SK-N-SH treated with all-trans-retinoic acid at 6 μM for 48 hours (cell line): ENCODE measurements around the gene PHF19.

Experiments used
- ATAC-seq: fragments of 200-7000 bp; cut with Tn5 transposase; 3 replicates; pipeline ENCODE4 v1.9.1; 2020; ENCODE audit warnings: mild to moderate bottlenecking, moderate library complexity
- CSDC2 ChIP-seq: fragments of 250-450 bp; sonication (Bioruptor Pico); IDR thresholded peaks from 2 replicates; pipeline ENCODE4 v1.5.0; 2020; ENCODE audit warnings: mild to moderate bottlenecking, moderate library complexity
- TCF4 ChIP-seq: fragments of 250-450 bp; sonication (Bioruptor Pico); IDR thresholded peaks from 2 replicates; pipeline ENCODE4 v1.8.0; 2021; ENCODE audit warnings: mild to moderate bottlenecking, moderate library complexity, borderline replicate concordance
- ZFP30 ChIP-seq: fragments of 450-650 bp; formaldehyde crosslinking; IDR thresholded peaks from 2 replicates; pipeline ENCODE4 v1.5.0; 2022; ENCODE audit warnings: mild to moderate bottlenecking, moderate library complexity

PHF19 gene

DNA sequence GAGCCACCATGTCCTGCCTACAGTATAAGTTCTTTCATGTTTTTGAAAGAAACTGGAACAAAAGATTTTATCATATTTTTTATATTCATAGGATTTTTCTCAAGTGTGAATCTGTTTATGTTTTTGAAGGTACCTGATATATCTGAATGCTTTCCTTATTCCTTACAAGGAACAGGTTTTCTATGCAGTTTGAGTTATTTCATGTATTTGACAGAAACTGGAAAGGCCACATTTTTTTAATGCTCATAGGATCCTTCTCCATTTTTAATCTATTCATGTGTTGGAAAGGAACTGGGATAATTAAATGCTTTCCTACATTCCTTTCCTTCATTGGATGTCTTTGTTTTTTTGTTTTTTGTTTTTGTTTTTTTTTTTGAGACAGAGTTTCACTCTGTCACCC lies 68.1 kb downstream of the PHF19 start:
- no peak for ATAC-seq
- no peak for TF ChIP-seq CSDC2
- TF ChIP-seq, all 23 proteins: peak for 0

- TF ChIP-seq ZFP30 (CRISPR knock-in tag) (peak; percentile 63), TCF4 (no peak)
- ATAC-seq: no peak
Measured at GRCh38 chr9:120807607-120808379, 69.2 kb downstream of the PHF19 start.
